HuH-7.5 (cell line): Measurements from ENCODE around the gene ZNF235.
A peak's percentile ranks its signal among the peaks of the same experiment; 100 is the strongest.
"Not testable (repeated sequence)": the region's sequence is repeated elsewhere in the genome, so short reads cannot be mapped to it uniquely, and the experiment has no call there.

ENCODE experiments used
- DNase-seq: peaks from one replicate; pipeline ENCODE4 v3.0.0; 2011; ENCODE audit warnings: low spot score

ZNF235 gene

DNA sequence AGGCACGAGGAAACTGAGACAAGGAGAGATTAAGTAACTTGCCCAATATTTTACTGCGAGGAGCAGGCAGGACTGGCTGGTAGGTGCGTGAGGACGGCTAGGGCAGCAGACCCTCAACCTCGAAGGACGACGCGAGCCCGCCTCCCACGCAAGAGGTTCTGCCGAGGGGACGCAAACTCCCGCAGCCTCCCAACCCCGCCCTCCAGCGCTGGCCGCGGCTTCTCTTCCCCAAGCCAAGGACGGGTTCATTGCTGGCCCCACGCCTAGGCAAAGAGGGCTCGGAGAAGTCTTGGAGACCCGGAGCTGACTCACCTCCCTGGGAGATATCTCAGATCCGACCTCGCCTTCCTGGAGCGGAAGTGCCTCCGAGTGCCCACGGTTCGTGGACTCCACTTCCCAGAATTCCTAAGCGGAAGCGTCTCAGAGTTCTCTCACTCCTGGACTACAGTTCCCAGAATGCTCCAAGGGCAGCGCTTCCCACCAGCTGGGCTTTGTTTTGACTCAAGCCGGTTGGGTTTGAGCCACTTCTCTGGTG lies at the start of gene ZNF235:
ZNF235 (minus strand) TSS at position 367 of the 535 bp plus-strand sequence. CDS start 1,621 bp downstream, outside the sequence.
- peak; percentile 80 for DNase-seq

DNA sequence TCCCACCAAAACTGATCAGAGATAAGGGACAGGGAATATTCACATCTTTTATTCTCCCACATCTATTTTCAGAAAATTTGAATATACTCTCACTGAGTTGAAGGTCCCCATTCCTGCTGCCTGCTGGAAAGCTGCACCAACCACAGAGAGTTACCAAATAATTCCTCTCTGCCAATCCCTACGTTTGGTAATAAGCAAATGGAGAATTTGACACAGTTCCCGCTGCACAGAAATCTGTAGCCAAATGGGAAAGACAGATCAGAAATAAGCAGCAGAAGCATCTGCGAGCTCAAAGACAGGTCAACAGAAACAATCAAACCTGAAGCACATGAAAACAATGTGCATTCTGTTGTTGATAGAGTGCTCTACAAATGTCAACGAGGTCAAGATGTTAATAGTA lies 41.7 kb upstream of the ZNF235 start:
- DNase-seq: no peak

DNA sequence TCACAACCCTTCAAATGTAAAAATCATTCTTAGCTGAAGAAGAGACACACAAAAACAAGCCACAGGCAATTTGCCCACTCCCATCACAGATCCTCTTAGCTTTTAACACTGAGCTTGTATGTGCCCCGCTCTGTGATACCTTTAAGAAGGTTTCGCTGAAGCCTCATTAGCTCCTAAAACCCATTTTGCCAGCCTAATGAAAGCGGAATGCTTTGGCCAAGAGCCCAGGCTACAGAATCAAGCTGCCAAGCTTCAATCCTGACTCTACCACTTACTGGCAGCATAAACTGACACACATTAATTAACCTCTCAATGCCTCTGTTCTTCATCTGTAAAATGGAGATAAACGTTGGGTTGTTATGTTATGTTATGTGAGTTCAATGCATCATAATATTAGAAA lies 41.1 kb upstream of the ZNF235 start:
- DNase-seq: no peak

DNA sequence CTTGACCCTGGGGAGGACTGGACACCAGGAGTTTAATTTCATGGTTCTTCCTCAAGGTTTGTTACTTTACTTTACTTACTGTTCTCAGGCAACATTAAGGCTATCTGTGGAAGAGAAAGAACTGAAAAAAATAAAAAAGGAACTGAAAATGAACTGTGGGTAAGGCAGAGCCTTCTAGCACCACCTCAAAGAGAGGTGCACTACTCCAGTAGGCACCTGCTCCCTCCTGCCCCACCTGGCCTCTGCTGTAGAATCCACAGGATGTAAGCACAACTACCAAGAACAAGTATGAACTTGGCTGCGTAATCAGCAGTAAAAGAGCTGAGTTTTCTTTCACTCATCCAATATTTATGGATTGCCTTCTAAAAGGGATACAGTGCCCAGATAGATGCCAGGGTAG lies 39.4 kb upstream of the ZNF235 start:
- DNase-seq: no peak

DNA sequence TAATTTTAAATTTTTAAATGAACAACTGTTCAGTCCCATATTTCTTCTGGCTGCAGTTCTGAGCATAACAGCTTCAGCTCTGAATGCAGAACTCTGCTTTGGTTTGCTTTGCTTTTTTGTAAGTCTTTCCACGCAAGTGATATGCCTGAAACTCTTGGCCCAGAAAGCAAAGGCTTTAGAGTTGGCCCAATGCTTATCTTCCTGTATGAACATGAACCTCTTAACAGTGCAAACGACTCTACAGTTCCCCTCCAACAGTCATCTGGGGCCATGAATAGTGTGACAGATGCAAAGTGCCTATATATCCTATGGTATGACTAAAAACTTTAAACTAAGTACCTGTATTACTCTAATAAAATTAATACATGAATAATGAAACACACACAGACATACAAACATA lies 37.0 kb upstream of the ZNF235 start:
- DNase-seq: no peak

DNA sequence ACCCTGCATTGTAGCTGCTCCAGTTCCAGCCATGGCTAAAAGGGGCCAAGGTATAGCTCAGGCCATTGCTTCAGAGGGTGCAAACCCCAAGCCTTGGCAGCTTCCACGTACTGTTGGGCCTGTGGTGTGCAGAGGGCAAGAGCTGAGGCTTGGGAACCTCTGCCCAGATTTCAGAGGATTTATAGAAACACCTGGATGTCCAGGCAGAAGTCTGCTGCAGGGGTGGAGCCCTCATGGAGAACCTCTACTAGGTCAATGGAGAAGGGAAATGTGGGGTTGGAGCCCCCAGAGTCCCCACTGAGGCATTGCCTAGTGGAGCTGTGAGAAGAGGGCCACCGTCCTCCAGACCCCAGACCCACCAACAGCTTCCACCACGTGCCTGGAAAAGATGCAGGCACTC lies 29.8 kb upstream of the ZNF235 start:
- DNase-seq: not testable (repeated sequence)

DNA sequence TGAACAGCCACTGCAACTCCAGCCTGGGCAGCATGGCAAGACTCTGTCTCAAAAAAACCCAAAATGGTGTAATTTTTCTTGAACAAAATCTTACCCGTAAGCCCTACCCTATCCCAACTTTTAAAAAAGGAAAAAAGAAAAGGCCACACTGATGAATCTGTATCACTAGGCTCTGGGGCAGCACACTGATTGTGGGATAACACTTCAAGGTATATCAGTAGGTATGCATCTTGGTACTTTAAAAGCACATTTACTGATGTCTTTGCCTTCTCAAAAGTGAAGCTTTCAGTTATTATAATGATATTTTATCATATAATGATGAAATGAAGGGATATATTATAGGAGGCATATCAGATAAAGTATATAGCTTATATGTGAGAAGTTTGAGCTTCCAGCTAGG lies 27.3 kb upstream of the ZNF235 start:
- no peak for DNase-seq

DNA sequence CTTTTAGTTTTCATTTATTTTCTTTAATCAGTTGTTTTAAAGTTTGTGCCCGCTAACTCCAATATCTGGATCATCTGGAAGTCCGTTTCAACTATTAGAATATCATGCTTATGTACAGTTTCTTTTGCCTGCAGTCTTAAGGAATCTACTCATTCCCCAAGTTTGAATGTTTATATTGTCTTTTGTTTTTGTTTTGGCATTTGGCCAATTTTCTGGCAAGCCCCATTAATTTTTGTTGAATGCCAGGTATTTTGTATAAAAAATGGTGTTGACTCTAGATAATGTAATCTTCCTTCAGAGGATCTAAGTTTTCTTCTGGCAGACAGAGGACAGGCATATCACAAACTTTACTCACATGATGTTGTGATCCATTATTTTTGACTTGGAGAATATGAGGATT lies 11.1 kb upstream of the ZNF235 start:
- no peak for DNase-seq

DNA sequence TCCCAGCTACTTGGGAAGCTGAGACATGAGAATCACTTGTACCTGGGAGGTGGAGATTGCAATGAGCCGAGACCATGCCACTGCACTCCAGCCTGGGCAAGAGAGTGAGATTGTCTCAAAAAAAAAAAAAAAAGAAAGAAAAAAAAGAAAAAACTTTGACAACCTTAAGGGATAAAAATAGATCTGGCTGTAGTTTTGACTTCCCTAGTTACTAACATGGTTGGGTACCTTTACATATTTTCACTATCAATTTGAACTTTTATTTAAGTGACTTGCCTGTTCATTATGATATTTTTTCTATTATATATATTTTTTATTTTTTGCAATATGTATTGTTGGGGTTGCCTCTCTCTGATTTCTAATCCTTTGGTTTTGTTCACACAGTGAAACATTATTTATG lies 8.4 kb upstream of the ZNF235 start:
- no peak for DNase-seq

DNA sequence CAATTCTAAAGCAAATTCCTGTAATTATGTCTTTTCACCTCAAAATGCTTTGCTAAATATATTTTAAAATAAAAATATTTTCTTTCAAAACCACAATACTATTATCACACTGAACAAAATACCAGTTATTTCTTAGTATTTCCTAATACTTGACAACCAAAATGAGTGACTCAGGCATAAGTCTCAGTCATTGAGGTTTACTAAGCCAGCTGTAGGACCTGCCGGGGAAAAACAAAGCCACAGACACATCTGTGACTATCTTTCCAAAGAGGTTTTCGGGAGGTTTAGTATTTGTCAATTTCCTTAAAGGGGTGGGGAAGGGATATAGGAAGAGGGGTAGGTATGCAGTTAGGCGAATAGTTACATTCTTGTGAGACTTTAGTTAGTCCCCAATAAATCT lies 3.2 kb upstream of the ZNF235 start:
- no peak for DNase-seq

DNA sequence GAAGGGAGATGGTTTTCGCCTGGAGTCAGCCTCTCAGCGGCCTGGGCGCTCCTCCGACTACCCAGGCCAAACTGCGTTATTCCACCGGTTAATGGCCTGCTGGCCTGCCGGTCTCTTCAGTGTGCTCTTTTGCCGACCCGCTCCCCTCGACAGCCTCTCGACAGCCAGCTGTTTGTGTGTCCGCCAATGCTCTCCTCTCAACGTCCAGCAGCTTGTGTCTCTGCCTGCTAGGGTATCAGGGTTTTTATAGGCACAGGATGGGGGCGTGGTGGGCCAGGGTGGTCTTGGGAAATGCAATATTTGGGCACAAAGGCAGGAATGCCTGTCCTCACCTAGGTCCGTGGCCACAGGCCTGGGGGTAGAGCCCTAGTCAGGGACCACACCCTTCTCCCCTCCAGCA lies 1.5 kb upstream of the ZNF235 start:
- DNase-seq: no peak

DNA sequence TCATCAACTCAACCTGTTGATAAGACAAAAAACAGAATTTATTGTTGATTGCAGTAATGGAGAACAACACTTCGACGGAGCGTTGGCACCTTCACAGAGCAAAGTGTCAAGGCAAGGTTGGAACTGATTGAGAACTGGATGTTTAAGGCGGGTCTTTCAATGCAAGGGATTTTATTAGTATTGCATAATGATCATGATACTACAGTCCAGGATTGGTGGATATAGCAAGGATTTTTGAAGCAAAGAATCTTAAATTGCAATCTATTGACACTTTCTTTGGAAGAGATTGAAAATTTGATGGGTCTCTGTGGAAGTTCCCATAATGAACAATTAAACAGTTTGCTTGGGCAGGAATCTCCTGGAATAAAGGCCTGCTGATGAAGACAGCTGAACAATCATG lies 632 bp upstream of the ZNF235 start:
- DNase-seq: no peak

DNA sequence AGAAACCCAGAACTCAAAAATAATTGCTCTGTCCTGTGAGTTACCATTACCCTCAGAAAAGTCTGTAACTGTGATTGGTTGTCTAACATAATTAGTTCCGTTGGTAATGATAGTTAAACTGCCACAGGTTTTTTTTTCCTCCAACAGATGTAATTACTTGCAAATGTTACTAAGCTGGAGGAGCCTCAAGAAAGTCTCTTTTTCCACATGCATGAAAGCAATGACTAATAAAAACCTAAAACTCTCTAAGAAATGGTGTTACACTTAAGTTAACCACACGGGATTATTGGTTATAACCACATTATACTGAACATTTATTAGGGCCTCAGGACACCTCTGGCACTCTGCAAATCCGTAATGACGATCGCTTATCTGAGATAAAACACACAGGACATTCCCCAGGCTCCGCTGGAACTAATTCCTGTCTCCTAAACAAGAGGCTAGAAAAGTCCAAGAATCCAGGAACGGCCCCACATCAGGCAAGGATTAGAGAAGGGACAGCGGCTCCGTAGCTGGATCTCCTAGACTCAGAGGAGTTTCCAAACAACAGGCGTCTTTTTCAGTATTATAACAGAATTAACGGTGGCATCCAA lies 753 bp downstream of the ZNF235 start:
- no peak for DNase-seq

DNA sequence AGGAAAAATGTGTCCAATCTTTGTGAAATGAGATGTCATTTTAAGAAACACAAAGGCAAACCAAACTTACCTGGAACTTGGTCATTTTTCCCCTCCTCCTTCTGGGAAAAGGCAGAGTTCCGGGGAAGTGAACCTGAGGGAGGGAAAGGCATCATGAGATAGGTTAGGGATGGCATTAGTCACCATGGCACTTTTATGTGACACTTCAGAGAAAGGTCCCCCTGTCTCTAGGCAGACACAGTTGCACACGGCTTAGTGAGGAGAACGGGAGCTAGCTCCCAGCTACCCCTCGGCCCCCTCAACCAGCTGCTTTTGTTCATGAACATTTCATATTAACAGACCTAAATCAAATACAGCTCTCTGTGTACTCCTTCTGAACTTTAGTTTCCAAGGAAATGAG lies 1.5 kb downstream of the ZNF235 start:
- DNase-seq: no peak

DNA sequence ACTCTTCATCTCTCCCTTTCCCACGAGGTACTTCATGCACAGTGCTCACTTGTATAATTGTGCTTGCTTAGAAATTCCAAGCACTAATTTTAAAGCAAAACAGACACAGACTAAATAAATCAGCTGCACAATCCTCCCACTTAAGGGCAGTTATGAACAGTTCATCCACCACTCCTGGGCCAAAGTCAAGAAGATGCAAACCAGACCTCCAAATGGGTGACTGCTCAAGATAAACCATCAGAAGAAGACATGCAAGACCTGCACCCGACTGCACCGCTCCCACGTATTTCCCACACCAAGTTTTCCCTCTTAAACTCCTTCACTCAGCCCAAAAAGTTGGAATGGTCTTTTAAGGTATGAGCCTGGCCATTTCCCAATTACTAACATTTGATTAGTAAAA lies 19.9 kb downstream of the ZNF235 start:
- DNase-seq: no peak

DNA sequence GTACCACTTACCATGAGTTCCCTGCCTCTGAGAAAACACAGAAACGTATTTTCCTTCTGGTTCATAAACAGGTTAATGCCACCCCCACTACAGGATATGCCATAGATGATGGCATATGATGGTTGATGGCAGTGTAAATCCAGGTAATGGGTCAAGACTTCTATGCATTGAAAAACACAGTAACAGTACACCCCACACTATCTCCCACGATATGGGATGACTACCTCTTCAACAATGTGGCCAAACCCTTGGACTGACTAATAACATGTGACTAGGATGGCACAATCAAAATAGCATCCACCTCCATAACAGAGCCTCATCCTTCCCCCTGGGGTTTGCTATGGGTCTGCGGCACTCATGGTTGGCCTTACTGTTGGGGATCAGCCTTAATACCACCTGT lies 22.0 kb downstream of the ZNF235 start:
- no peak for DNase-seq

DNA sequence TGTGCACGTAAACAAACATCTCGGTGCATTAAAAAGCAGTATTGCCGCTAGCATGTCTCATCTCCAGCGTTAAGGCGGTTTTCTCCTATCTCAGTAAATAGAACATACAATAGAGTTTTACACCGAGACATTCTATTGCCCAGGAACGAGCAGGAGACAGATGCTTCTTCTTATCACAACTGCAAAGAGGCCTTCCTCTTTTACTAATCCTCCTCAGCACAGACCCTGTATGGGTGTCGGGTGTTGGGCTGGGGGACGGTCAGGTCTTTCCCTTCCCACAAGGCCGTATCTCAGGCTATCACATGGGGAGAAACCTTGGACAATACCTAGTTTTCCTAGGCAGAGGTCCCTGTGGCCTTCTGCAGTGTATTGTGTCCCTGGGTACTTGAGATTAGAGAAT lies 23.9 kb downstream of the ZNF235 start:
- DNase-seq: no peak

DNA sequence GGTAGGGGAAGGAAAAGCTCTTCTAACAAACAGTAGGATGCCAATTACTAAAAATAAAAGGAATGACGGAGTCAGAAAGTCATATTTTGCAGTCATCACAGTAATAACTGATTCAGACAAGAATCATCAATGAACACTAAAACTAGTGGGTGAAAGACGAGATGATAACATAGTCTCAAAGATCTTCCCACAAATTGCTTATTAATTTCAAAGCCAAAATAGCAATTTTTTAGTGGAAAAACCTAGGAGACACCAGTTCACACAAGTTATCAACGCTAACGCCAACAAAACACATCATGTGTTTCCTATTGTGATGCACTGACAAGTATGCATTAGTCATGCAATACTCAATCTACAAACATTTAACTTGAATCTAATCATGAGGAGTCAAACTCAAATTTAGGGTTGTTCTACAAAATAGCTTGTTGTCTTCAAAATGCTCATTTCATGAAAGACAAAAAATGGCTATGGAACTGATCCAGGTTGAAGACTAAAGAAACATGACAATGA lies 26.6 kb downstream of the ZNF235 start:
- no peak for DNase-seq

DNA sequence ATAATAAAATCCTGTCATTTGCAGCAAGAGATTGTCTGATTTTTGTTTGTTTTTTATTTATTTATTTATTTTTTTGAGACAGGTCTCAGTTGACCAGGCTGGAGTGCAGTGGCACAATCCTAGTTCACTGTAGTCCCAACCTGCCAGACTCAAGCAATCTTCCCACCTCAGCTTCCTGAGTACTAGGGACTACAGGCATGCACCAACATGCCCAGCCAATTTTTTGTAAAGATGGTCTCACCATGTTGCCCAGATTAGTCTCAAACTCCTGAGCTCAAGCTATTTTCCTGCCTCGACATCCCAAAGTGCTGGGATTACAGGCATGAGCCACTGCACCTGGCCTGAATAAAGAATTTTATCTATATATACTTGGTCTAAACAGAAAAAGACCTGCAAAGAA lies 27.5 kb downstream of the ZNF235 start:
- DNase-seq: no peak

DNA sequence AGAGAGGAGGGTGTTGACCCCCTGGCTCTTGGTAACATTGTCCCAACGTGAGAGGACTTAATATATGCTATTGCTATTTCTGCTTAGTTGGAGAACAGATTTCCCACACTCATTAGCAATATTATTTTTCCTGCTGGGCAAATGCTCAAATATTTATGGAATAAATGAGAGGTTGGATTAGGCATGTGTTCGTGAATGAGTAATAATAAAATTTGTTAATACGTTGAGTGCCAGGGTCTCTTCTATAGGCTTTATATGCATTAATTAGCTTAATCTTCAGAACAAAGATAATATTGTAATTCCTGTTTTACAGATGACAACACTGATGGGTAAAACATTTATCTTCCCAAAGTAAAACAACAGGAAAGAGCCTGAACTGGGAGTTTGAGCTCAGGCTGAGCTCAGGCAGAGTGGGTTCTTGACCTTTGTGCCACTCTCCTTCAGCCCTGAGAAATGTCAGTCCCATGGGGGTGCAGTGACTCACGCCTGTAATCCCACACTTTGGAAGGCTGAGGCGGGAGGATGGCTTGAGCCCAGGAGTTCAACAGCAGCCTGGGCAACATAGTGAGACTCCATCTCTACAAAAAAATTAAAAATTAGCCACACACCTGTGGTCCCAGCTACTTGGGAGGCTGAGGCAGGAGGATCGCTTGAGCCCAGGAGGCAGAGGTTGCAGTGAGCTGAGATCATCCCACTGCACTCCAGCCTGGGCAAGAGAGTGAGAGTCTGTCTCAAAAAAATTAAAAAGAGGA lies 44.0 kb downstream of the ZNF235 start:
- no peak for DNase-seq

DNA sequence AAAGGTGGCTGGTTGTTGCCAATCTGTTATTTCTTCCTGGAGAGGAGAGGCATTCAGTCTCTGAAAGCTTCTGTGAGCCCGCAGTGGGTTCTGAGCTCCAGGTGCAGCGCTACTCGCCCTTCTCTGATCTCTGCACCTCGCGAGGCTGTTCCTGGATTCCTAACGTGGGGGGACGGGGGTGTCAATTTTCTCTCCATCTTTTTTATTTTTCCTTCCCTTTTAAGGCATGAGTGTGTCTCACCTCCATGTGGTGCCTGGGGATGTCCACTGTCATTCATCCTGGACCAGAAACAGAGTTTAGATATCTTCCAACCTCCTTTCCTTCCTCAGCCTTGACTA lies 44.5 kb downstream of the ZNF235 start:
- DNase-seq: no peak

DNA sequence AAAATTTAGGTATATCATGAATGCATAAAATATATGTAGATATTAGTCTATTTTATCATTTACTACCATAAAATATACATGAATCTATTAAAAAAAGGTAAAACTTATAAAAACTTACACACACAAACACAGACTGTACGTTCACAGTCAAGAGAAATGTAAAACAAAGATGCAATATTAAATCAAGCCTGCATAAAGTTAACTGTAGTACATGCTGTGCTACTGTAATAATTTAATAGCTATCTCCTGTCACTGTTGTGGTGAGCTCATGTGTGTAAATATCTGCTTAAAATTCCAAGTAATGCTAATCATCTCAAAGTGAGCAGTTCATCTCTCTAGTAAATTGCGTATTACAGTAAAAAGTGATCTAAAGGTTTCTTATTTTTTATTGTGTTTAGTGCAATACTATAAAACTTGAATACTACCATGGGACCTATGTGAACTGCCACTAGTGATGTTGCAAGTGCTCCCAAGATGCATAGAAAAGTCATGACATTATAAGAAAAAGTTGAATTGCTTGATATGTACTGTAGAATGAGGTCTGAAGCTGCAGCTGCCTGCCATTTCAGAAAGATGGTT lies 45.9 kb downstream of the ZNF235 start:
- no peak for DNase-seq

DNA sequence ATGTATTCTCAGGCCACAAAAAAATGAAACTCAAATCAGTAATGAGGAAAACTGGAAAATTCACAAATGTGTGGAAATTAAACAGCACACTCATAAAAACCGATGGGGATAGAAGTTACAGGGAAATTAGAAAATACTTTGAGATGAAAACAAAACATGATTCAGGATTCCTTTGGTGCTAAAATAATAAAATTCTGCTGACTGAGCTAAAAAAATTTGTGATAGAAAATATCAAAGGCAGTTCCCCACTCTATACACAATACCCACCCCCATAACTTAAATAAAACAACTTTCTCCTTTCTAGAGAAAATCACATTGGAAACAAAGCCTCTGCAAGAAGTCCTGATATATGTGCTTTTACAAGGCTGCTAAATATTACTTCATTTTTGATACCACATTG lies 46.7 kb downstream of the ZNF235 start:
- no peak for DNase-seq
